ENCODE measurements around the gene TRMT1. TPM values are rescaled to one million over a fixed set of nuclear protein-coding genes. Genes with fewer than 3 reads are reported as not detected.
A peak's percentile ranks its signal among the peaks of the same experiment; 100 is the strongest.

TRMT1 gene
- total RNA-seq, 4 donors from 2014 or later, result 19.4 to 42.5 (median 29.0) TPM

DNA sequence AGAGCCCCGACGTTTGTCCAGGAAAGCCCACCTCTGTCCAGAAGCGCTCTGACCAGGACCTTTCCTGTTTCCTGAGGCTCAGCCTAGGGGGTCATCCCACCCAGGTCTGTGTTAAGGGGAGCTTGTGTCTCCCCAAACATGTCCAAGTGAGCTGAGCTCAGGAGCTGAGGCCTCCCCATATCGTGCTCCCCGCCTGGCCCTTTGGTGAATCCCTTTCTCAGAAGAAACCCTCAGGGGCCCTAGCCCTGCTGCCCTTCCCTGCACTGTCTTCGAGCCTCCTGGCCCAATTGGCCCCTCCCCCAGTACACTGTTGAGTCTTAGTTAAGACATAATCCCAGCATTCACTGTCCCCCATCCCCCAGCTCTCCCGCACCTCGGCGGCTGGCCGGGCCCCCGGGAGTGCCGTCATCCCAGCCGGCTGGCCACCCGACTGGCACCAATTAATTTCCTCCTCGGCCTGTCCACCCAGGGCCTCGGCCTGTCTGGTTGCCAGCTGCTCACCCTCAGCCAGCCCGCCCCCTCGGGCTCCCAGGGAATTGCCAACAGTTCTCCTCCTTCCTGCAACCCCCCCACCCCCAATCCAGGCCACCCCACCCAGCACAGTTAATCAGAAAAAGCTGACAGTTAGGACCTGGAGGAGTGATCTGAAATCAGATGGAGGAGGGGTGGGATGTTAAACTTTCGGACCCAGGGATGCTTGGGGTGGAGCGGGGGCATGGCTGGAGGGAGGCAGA, 47.2 kb upstream of the TRMT1 start:
- peak overlapping the region; percentile 92 to 97 (median 96) for H3K27ac ChIP-seq
- DNase-seq, result no peak
- TF ChIP-seq POLR2A (IDR thresholded peaks at IDR 0.05), result peak in 2 of 4 donors; percentile 24 to 54
- TF ChIP-seq CTCF (IDR thresholded peaks at IDR 0.05), result no peak
- H3K4me3 ChIP-seq, result peak overlapping the region; percentile 23 to 60 (median 38)
- H3K4me1 ChIP-seq, result peaks cover 56 to 88% (median 71%) of the 10 kb centered on the region in 3 donors
- intact Hi-C loops (cut with DNase I), result loop anchor here (10.0 kb wide), 1 partner anchor 841 kb away; the partner anchor contains the start of gene RFX1
- WGBS, 2 donors, result 0 to 7% methylated on average over 1 to 7 of the region's 20 CpGs
- H3K36me3 ChIP-seq, result no peaks in the 10 kb centered on the region
- H3K9me3 ChIP-seq, result no peaks in the 10 kb centered on the region
- H3K27me3 ChIP-seq, result no peaks in the 10 kb centered on the region

GRCh38 chr19:13162724-13163608, 46.4 kb upstream of the TRMT1 start:
- WGBS, 2 donors, result 3 to 4% methylated on average over 6 to 8 of the region's 58 CpGs
- H3K4me1 ChIP-seq, result peaks cover 50 to 80% (median 66%) of the 10 kb centered on the region in 3 donors
- H3K9me3 ChIP-seq, result no peaks in the 10 kb centered on the region
- peak overlapping the region; percentile 23 to 60 (median 38) for H3K4me3 ChIP-seq
- H3K36me3 ChIP-seq, result no peaks in the 10 kb centered on the region
- intact Hi-C loops (cut with DNase I), result loop anchor here (10.0 kb wide), 1 partner anchor 842 kb away; the partner anchor contains the start of gene RFX1
- peak overlapping the region; percentile 92 to 97 (median 96) for H3K27ac ChIP-seq
- TF ChIP-seq POLR2A (IDR thresholded peaks at IDR 0.05), result peak in 2 of 4 donors; percentile 49 to 71
- TF ChIP-seq CTCF (IDR thresholded peaks at IDR 0.05), result no peak
- H3K27me3 ChIP-seq, result no peaks in the 10 kb centered on the region
- peak; percentile 79 for DNase-seq

GRCh38 chr19:13160557-13160956, 44.0 kb upstream of the TRMT1 start:
- Histone ChIP-seq H3K27me3 (no peaks in the 10 kb centered on the region), H3K36me3 (no peaks in the 10 kb centered on the region), H3K4me3 (no peak overlapping the region), H3K4me1 (peaks cover 48 to 79% (median 49%) of the 10 kb centered on the region in 3 donors), H3K27ac (peak overlapping the region in 3 of 4 donors; percentile 3 to 52 (median 46)), H3K9me3 (no peaks in the 10 kb centered on the region)
- no peak for DNase-seq
- TF ChIP-seq CTCF (IDR thresholded peaks at IDR 0.05) (no peak), POLR2A (IDR thresholded peaks at IDR 0.05) (no peak)
- 25 to 40% methylated on average over 1 of the region's 1 CpG for WGBS, 2 donors
- intact Hi-C loops (cut with DNase I), result loop anchor here (10.0 kb wide), 1 partner anchor 844 kb away; the partner anchor contains the start of gene RFX1

- Histone ChIP-seq H3K4me3 (no peak overlapping the region), H3K36me3 (no peaks in the 10 kb centered on the region), H3K27me3 (no peaks in the 10 kb centered on the region), H3K9me3 (no peaks in the 10 kb centered on the region), H3K4me1 (peaks cover 46 to 79% (median 49%) of the 10 kb centered on the region in 3 donors), H3K27ac (no peak overlapping the region)
- no peak for DNase-seq
- WGBS, 2 donors, result 83 to 88% methylated on average over 3 of the region's 3 CpGs
- TF ChIP-seq CTCF (IDR thresholded peaks at IDR 0.05), result no peak
- no peak for TF ChIP-seq POLR2A (IDR thresholded peaks at IDR 0.05)
- intact Hi-C loops (cut with DNase I), result loop anchor here (10.0 kb wide), 1 partner anchor 845 kb away; the partner anchor contains the start of gene RFX1
Observed at GRCh38 chr19:13159713-13160112, 43.2 kb upstream of the TRMT1 start.
